HG02642 (cell line): ENCODE results near the gene PBX2.
A peak's percentile ranks its signal among the peaks of the same experiment; 100 is the strongest.
"Not testable (repeated sequence)": the region's sequence is repeated elsewhere in the genome, so short reads cannot be mapped to it uniquely, and the experiment has no call there.

ENCODE experiments used
- ATAC-seq: cut with Tn5 transposase; IDR thresholded peaks from one replicate; pipeline ENCODE4 v1.9.1; 2021; ENCODE audit warnings: mild to moderate bottlenecking; ENCODE audit not compliant: unreplicated experiment, poor library complexity

Gene PBX2

GRCh38 chr6:32188381-32189068 lies 1.5 kb downstream of the PBX2 start:
- no peak for ATAC-seq

DNA sequence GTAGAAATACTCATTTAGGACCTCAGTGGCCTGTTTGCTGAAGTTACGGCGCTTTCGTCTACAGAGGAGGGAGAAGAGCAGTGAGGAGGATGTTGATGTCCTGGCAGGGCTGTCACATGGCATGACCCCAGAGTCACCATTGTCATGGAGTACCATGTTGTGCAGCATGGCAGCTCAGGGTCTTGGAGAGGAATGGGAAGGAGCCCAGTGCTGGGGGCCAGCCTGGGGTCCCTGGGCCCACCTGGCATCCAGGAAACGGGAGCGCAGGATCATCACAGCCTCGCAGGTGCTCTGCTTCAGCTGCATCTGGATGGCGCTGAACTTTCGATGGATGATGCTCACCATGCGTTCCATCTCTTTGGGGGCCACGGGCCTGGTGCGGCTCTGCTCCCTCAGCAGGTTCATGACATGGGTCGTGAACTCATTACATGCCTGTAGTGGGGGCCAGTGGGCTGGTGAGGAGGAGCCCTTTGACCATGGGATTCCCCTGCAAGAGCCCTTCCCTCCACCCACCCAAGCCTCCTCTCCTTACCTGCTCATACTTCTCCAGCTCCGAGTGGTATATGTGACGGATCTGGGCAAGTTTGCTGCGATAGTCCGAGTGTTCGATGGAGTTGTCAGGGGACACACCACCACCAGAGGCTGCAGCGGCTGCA lies 2.1 kb downstream of the PBX2 start:
- not testable (repeated sequence) for ATAC-seq

DNA sequence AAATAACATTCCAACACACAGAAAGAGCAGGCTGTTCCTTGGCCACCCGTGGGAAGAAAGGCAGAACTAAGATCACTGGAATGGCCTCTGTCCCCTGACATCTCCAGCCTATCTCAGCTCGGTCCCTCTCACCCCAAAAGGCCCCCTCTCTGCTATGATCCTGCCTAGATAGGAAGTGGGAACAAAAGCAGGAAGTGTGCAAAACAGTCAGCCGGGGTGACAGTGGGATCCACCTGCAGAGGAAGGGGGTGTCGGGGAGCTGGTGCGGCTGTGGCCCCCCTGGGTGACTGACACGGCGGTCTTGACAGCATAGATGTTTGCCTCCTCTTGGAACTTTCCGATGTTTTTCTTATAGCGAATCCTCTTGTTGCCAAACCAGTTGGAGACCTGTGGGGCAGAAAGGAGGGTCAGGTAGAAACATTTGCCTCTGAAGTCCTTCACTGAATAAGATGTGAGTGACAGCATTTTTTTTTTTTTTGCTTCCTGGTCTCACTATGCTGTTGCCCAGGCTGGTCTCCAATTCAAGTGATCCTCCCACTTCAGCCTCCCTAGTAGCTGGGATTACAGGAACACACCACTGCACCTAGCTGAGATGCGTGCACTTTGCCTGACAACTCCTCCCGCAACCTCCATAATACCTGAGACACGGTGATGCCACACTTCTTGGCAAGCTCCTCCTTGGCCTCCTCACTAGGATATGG lies 2.8 kb downstream of the PBX2 start:
- no peak for ATAC-seq

- ATAC-seq: not testable (repeated sequence)
Measured at GRCh38 chr6:32186151-32186840, 3.7 kb downstream of the PBX2 start.

GRCh38 chr6:32185681-32186131 lies 4.3 kb downstream of the PBX2 start:
- ATAC-seq: not testable (repeated sequence)

- ATAC-seq: no peak
Measured at GRCh38 chr6:32184084-32184640, 5.8 kb downstream of the PBX2 start, which contains the start of gene AGER. Gene AGER (minus strand): TSS chr6:32184253. CDS start chr6:32184222, 31 bp downstream.

GRCh38 chr6:32183483-32184083 lies 6.4 kb downstream of the PBX2 start:
- ATAC-seq: no peak

DNA sequence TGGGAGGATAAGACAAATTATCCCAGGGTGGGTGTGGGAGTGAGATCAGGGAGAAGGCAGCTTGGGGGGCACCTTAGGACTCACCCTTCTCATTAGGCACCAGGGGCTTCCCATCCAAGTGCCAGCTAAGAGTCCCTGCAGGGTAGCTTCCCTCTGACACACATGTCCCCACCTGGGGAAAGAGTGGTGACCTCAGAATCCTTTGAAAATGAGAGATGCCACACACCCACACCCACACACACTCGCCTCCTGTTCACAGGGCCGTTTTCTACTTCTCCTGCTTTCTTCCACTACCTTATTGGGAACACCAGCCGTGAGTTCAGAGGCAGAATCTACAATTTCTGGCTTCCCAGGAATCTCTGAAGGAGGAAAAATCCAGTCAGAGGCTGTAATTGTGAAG lies 7.0 kb downstream of the PBX2 start:
- no peak for ATAC-seq

DNA sequence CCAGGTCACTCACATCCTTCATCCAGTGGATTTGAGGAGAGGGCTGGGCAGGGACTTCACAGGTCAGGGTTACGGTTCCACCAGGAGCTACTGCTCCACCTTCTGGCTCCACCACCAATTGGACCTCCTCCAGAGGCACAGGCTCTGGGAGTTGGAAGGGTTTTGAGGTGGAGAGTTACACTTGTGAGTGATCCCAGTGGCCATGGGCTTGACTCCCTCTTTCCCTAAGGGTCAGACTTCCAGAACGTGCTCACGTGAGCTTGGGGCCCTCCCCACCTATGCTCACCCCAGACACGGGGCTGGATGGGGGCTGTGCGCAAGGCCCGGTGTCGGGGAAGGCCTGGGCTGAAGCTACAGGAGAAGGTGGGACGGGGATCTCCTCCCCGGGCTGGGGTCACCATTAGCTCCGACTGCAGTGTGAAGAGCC lies 7.4 kb downstream of the PBX2 start:
- ATAC-seq: no peak

- ATAC-seq: no peak
Measured at GRCh38 chr6:32181915-32182529, 8.0 kb downstream of the PBX2 start.

- ATAC-seq: no peak
Measured at GRCh38 chr6:32181148-32181702, 8.8 kb downstream of the PBX2 start.

- no peak for ATAC-seq
Measured at GRCh38 chr6:32179766-32180405, 10.1 kb downstream of the PBX2 start.

DNA sequence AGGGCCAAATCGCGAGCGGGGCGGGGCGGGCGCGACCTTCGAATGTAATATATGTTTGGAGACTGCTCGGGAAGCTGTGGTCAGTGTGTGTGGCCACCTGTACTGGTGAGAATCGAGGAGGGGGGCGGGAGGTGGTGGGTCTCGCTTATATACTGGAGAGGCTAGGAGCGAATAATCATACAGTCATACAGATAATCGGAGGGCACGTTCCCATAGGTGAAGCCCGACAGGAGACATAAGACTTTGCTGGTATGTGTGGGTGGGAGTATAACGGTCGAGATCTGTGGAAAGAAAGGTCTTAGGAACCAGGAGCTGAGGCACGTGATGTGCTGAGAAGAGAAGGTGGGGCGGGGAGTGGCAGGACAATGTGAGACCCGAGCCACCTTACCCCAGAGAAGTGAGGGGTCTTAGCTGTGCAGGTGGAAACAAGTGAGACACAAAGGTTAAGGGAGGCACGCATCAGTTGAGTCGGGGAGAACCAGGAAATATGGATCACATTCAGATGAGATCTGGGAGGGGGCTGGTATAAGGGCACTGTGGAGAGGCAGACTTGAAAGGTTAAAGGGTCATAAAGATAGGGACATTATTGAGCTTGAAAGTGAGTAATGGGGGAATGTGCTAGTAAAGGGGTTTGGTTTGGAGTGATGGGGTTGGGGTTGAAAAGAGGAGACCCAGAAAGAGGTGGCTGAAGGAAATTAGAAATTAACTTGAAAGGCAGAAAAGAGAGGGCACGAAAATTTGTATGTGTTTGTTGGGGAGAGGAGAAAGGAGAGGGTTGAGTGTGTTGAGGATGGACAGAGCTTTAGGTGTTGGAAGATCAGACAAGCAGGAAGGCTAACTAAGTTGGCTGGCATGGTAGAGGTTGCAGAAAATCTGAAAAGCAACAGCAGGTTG lies 11.2 kb downstream of the PBX2 start:
- ATAC-seq: no peak

- peak; percentile 79 for ATAC-seq
Measured at GRCh38 chr6:32177788-32178546, 12.0 kb downstream of the PBX2 start, which contains the start of gene RNF5. Gene RNF5 (plus strand): TSS chr6:32178405. CDS start chr6:32178512, 107 bp downstream.

- ATAC-seq: peak; percentile 1
Measured at GRCh38 chr6:32177183-32177787, 12.7 kb downstream of the PBX2 start.

DNA sequence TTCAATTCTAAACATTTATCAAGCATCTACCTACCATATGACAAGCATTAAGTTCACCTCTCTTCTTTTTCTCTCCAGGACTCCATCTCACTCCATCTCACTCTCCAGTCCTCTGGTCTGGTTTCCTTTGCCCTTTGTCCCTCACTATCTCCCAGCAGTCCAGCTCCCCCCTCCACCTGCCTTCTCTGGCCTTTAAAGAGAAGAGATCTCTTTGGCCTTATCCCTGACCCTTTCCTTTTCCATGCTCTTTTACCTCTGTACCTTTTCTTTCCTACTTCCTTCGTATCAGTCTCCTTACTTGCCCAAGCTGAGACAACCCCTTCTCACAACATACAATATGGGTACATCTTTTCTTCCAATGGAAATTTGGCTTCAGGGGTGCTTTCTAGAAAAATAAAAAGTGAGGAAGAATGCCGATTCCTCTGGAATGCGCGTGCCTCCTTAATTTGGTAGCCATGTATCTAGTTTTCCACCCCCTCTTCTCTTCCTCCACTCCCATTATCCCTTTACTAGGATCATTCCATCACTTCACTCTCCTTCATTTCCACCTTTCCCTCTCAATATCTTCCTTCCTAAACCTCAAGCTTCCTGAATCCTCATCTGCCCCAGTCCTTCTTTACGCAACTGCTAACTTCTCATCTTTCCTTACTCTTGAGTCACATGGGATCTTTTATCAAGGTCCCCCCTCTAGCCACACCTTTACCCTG lies 13.4 kb downstream of the PBX2 start:
- no peak for ATAC-seq
